HUES48 (cell line): Measurements from ENCODE around the gene MICALL1.
"Not testable (repeated sequence)": the region's sequence is repeated elsewhere in the genome, so short reads cannot be mapped to it uniquely, and the experiment has no call there.

Experiments
- H3K27ac ChIP-seq: one replicate; pipeline ENCODE4 v1.7.0; 2013; ENCODE audit warnings: low read depth, low read length, inconsistent platforms
- H3K27me3 ChIP-seq: 2 replicates; pipeline ENCODE4 v1.6.1; 2013; ENCODE audit warnings: mild to moderate bottlenecking, low read length; ENCODE audit not compliant: control insufficient read depth, insufficient read depth
- H3K36me3 ChIP-seq: 2 replicates; pipeline ENCODE4 v1.6.1; 2013; ENCODE audit warnings: low read length; ENCODE audit not compliant: control insufficient read depth, insufficient read depth
- H3K4me1 ChIP-seq: 2 replicates; pipeline ENCODE4 v1.6.1; 2013; ENCODE audit warnings: mild to moderate bottlenecking, low read length; ENCODE audit not compliant: control insufficient read depth, insufficient read depth
- H3K4me3 ChIP-seq: 2 replicates; pipeline ENCODE4 v1.5.1; 2013; ENCODE audit warnings: mild to moderate bottlenecking, low read depth, low read length
- H3K9ac ChIP-seq: 2 replicates; pipeline ENCODE4 v1.6.1; 2013; ENCODE audit warnings: mild to moderate bottlenecking, low read depth, low read length, moderate library complexity
- H3K9me3 ChIP-seq: 2 replicates; pipeline ENCODE4 v1.6.1; 2013; ENCODE audit warnings: low read length; ENCODE audit not compliant: control insufficient read depth, insufficient read depth

The MICALL1 gene

DNA sequence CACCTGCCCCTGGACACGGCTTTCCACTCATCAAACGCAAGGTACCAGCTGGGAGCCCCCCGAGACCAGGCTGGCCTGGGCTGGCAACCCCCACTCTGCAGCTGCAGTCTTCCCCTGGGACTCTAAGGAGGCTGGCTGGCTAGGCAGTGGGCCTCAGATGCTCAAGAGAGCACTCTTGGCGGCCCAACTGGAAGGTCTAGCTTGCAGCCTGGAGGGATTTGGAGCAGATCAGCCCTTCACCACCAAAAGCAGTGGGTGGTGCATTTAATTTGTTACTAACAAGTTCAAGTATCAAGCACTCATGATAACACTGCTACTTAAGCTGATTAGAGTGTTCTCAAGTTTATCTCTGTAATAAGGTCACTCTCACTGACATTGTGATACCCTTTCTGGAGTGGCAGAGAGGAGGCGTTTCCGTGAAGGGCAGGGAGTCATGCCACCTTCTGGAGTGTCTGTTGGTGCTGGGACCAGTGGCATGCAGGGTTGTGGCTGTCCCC lies 25.8 kb downstream of the MICALL1 start:
- no peaks in the 10 kb centered on the region for H3K9me3 ChIP-seq
- no peak overlapping the region for H3K27ac ChIP-seq
- H3K4me1 ChIP-seq: no peaks in the 10 kb centered on the region; the same call in 1 of the 2 replicates
- H3K9ac ChIP-seq: no peak overlapping the region
- H3K27me3 ChIP-seq: no peaks in the 10 kb centered on the region
- peaks cover 28% of the 10 kb centered on the region for H3K36me3 ChIP-seq
- no peak overlapping the region for H3K4me3 ChIP-seq

DNA sequence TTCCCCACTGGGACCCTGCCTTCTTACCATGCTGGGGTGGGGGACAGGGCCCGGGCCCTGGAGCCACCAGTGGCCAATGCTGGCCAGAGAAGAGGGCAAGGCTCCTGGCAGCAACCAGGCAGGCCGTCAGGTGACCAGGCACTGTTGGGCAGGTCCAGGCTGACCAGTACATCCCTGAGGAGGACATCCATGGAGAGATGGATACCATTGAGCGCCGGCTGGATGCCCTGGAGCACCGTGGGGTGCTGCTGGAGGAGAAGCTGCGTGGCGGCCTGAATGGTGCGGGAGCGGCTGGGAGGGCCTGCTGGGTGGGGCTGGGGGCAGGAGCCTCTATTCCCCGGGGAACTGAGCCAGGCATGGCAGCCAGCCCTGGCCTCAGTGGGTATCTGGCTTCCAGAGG lies 26.3 kb downstream of the MICALL1 start:
- Histone ChIP-seq H3K4me3 (no peak overlapping the region), H3K27ac (no peak overlapping the region), H3K4me1 (no peaks in the 10 kb centered on the region; the same call in 1 of the 2 replicates), H3K27me3 (no peaks in the 10 kb centered on the region), H3K9me3 (no peaks in the 10 kb centered on the region), H3K36me3 (peaks cover 27% of the 10 kb centered on the region), H3K9ac (no peak overlapping the region)

DNA sequence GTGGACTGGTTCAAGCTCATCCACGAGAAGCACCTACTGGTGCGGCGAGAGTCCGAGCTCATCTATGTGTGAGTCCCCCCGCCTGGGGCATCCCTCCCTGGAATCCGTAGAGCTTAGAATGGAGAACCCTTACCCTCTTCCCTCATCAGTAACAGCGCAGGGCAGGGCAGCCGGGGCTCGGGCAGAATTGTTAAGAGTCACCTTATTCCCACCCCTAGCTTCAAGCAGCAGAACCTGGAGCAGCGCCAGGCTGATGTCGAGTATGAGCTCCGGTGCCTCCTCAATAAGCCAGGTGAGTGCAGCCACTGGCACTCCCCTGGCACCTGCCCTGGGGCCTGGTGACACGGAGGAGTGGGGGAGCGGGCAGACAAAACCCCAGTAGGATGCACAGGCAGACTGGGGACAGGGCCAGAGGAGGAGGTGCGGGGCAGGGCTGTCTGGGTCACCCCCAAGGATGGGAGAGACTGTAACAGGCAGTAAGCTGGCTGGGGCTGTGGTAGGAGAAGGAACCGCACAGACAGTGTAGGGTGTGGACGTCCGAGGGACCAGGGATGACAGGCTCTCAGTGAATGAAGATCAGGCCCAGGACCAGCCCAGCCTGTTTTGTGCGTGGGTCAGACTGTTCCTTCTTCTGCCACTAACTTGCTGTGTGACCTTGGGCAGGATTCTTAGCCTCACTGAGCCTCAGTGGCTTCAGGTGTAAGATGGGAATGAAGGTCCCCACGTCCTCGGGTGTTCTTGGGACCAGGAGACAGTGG lies 26.9 kb downstream of the MICALL1 start:
- H3K4me3 ChIP-seq: no peak overlapping the region
- no peak overlapping the region for H3K9ac ChIP-seq
- H3K27ac ChIP-seq: peak overlapping the region; percentile 50
- H3K36me3 ChIP-seq: peaks cover 28% of the 10 kb centered on the region
- H3K9me3 ChIP-seq: no peaks in the 10 kb centered on the region
- no peaks in the 10 kb centered on the region for H3K27me3 ChIP-seq
- no peaks in the 10 kb centered on the region; the same call in 1 of the 2 replicates for H3K4me1 ChIP-seq

DNA sequence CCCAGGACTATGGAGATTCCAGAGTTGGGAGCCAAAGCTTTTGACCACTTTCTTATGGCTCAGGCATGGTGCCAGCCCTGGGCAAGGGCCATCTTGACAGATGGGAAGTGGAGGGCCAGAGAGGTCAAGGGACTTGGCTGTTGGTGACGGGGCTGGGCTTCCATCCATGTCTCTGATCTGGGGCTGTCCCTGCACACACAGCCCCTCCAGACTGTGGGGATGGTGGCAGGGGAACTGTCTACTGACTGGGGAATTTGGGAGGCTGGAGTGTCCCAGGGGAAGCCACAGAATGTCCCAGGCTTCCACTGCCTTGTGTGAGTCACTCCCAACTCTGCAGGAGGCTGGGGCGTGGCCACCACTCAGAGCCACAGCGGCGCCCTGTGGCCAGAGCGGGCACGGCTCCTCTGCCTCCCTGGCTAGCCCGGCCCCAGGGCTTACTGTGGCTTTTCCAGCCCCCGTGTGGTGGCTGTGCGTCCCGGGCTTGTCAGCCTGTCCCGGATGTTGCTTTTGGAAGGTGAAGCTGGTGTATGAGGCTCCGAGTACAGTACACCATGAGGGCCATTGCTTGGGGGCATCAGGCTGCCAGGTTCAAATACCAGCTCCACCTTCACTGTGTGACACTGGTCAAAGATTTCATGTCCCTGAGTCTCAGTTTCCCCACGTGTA lies 27.7 kb downstream of the MICALL1 start:
- Histone ChIP-seq H3K27ac (peak overlapping the region; percentile 50), H3K4me1 (no peaks in the 10 kb centered on the region; the same call in 1 of the 2 replicates), H3K9ac (no peak overlapping the region)

DNA sequence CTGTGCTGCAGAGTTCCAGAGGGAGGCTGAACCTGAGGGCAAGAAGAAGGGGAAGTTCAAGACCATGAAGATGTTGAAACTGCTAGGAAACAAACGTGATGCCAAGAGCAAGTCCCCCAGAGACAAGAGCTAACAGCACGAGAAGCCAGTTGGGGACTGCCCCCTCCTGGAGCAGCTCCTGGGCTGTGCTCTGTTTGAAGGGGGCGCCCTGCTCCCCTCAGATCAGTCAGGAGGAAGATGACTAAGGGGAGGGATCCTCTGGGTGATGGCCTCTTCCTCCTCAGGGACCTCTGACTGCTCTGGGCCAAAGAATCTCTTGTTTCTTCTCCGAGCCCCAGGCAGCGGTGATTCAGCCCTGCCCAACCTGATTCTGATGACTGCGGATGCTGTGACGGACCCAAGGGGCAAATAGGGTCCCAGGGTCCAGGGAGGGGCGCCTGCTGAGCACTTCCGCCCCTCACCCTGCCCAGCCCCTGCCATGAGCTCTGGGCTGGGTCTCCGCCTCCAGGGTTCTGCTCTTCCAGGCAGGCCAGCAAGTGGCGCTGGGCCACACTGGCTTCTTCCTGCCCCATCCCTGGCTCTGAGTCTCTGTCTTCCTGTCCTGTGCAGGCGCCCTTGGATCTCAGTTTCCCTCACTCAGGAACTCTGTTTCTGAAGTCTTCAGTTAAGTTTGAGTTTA lies 34.7 kb downstream of the MICALL1 start:
- H3K27ac ChIP-seq: no peak overlapping the region

More for the DNA sequence above, 27.7 kb downstream of the MICALL1 start:
- Histone ChIP-seq H3K36me3 (peaks cover 29% of the 10 kb centered on the region), H3K4me3 (no peak overlapping the region), H3K27me3 (no peaks in the 10 kb centered on the region), H3K9me3 (no peaks in the 10 kb centered on the region)

DNA sequence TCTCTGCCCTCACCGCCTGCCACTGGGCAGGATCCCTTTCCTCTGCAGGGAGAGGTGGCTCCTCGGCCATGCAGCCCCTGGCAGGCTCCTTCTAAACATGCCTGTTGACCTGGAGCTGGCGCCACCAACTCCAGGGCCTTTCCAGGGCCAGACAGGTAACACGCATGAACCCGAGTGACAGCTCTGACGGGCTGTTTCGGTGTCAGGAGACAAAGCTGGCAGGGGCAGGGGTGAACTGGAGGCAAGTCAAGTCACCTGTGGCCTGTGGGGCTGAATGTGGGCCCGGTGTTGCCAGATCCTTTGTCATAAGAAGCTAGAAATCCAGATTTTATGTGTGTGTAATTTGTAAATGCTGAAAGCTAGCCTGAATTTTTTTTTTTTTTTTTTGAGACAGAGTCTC lies 36.0 kb downstream of the MICALL1 start:
- H3K9ac ChIP-seq: no peak overlapping the region
- H3K27ac ChIP-seq: no peak overlapping the region
- no peaks in the 10 kb centered on the region for H3K9me3 ChIP-seq
- no peaks in the 10 kb centered on the region for H3K4me1 ChIP-seq
- no peak overlapping the region for H3K4me3 ChIP-seq
- H3K27me3 ChIP-seq: no peaks in the 10 kb centered on the region
- H3K36me3 ChIP-seq: peaks cover 27% of the 10 kb centered on the region

More for the DNA sequence above, 34.7 kb downstream of the MICALL1 start:
- Histone ChIP-seq H3K9ac (no peak overlapping the region), H3K4me3 (no peak overlapping the region), H3K9me3 (no peaks in the 10 kb centered on the region), H3K4me1 (no peaks in the 10 kb centered on the region), H3K27me3 (no peaks in the 10 kb centered on the region), H3K36me3 (peaks cover 31% of the 10 kb centered on the region)

DNA sequence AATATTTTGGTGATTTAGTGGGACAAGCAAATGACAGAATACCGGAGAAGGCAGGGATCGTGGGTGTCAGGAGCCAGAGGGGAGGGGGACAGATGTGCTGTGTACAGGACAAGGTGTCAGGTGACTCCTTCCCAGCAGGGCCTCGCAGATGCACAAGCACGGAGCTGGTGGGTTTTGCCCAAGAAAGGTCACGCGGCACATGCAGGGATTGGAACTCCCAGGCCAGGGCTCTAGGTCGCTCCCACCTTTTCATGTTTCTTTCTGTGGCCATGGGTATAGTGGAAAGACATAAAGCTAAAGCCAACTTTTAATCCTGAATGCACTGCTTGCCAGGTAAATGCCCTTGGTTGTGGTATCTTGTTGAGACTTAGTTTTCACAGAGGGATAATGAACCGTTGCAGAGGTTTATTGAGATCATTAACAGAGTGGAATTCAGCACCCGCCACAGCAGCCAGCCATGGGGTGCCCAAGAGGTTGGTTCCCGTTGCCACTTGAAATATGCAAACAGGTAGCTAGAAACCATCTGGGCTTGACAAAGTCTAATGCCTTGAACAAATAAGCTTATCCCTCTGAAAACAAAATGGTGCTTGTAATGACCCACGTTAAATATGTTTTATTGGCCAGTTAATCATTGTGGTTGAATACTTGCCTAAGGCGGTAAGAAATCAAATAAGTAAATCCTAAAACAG lies 37.2 kb downstream of the MICALL1 start:
- H3K27me3 ChIP-seq: no peaks in the 10 kb centered on the region
- no peak overlapping the region for H3K4me3 ChIP-seq
- no peaks in the 10 kb centered on the region for H3K9me3 ChIP-seq
- no peak overlapping the region for H3K27ac ChIP-seq
- peaks cover 19% of the 10 kb centered on the region for H3K36me3 ChIP-seq
- H3K4me1 ChIP-seq: no peaks in the 10 kb centered on the region
- H3K9ac ChIP-seq: no peak overlapping the region

DNA sequence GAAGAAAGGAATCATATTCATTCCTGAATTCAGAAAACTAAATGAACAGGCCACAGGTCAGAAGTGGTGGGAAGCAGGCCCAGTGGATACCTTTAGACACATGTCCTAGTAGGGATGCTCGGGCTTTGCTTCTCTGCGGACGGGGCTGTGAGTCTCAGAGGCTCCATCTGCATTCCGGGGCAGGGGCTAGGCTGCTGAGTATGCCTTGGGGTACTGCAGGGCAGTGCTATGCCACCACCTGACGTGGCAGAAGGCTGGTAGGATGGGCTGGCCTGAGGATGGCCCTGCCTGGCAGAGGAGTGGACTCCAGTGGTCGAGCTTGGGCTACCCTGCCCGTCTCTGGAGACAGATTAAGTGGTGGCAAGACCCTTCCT lies 37.7 kb downstream of the MICALL1 start:
- H3K36me3 ChIP-seq: peaks cover 19% of the 10 kb centered on the region
- H3K9me3 ChIP-seq: no peaks in the 10 kb centered on the region
- H3K4me3 ChIP-seq: no peak overlapping the region
- no peaks in the 10 kb centered on the region for H3K4me1 ChIP-seq
- no peaks in the 10 kb centered on the region for H3K27me3 ChIP-seq
- no peak overlapping the region for H3K9ac ChIP-seq
- no peak overlapping the region for H3K27ac ChIP-seq

DNA sequence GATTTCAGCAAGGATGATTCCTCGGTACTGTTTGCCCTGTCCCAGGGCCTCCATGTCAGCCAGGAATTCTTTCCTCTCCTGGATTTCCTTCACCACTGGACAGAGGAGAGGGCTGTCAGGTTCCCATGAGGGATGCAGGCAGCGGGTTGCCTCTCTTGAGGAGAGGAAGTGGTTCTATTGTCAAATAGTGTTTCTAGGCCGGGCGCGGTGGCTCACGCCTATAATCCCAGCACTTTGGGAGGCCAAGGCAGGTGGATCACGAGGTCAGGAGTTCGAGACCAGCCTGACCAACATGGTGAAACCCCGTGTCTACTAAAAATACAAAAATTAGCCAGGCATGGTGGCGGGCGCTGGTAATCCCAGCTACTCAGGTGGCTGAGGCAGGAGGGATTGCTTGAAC lies 38.3 kb downstream of the MICALL1 start:
- not testable (repeated sequence) for H3K9me3 ChIP-seq, H3K9ac ChIP-seq, H3K27me3 ChIP-seq, H3K27ac ChIP-seq, H3K4me3 ChIP-seq, H3K4me1 ChIP-seq
- H3K36me3 ChIP-seq: peaks cover 13% of the 10 kb centered on the region; the same call in 1 of the 2 replicates

DNA sequence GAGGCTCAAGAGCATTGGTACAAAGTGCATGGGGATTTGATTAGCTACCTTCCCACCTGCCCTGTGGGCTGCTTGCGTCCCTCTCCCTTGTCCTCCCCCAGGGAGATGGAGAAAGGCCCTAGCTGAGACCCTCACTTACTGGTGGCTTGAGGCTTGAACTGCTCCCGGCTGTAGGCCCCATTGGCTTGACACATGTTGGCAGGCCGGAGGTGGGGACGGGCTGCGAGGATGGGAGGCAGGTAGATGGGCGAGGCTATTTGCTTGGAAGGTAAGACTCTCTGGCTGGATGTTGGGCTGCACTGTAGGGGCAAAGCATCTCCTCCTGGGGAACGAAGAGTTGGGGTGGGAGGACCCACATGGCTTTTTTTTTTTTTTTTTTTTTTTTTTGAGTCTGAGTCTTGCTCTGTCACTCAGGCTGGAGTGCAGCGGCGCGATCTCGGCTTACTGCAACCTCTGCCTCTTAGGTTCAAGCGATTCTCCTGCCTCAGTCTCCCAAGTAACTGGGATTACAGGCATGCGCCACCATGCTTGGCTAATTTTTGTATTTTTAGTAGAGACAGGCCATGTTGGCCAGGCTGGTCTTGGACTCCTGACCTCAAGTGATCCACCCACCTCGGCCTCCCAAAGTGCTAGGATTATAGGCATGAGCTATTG lies 41.2 kb downstream of the MICALL1 start:
- not testable (repeated sequence) for H3K36me3 ChIP-seq, H3K27ac ChIP-seq, H3K4me3 ChIP-seq, H3K9me3 ChIP-seq, H3K4me1 ChIP-seq, H3K27me3 ChIP-seq, H3K9ac ChIP-seq
